ENCODE results near the gene FOSL2.

The FOSL2 gene

GRCh38 chr2:28394331-28394877 is 1.7 kb downstream of the FOSL2 start (continued):
- TF ChIP-seq ZNF398 (tag by site-specific recombination; IDR thresholded peaks at IDR 0.05): peak; percentile 25; the same call in 1 of the 2 replicates

DNA sequence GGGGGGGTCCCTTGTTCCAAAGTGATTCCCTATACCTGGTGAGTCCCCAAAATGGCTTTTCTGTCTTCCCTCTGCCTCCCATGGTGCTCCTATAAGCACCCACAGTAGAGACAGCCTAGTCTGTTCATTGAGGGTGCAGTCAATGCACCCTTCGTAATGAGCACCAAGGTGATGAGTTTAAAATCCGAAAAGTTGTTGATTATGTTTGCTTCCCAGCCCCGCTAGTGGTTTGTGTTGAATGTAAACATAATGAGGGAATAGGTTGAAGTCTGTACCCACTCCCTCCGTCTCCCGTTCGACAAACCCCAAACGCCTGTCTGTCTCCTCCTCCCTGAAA is 2.3 kb downstream of the FOSL2 start:
- H3K27ac ChIP-seq (ENCODE audit: extremely low read depth, low read depth, low read length): no peak overlapping the region; the same call in 1 of the 2 replicates

DNA sequence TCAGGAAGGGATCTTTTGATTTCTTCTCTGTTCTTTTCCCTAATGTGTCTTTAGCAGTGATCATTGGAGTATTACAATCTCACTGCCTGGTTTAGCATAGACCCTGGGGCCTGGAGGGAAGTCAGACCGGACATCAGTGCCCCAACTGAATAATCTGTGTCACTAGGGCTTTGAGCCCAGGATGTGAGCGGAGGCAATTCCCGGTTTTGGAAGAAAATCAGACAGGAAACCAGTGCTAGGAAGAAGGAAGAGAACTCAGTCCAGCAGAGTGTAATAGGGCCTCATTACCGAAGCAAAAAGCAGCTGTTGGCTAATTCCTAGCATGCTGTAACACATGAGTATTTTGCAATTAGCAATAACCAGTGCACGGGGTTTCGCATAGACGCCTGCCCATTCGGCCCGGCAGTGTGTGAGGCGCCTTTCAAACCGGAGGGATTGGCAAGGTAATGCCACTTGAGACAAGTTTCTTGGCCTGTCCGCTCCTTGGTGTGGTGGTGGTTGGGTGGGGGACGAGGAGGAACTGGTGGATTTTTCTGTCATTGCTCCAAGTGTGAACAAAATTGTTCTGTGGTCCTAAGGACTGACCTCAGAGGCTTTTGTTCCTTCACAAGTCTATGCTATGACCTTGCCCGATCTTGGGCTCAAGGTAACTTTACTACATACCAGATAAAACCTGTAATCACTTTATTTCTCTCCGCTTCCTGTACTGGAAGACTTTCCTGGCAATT is 2.8 kb downstream of the FOSL2 start:
- Histone ChIP-seq H3K4me3 (ENCODE audit: low read depth, low read length) (peak overlapping the region; percentile 84), H3K27ac (ENCODE audit: extremely low read depth, low read depth, low read length) (peak overlapping the region; percentile 34; the same call in 1 of the 2 replicates), H3K9me3 (ENCODE audit: control insufficient read depth, insufficient read depth, low read depth, low read length) (no peaks in the 10 kb centered on the region), H3K4me1 (ENCODE audit: control insufficient read depth, insufficient read depth, low read length) (peaks cover 23% of the 10 kb centered on the region), H3K36me3 (ENCODE audit: control insufficient read depth in 2 of 2, insufficient read depth in 1 of 2, low read length in 2 of 2) (no peaks in the 10 kb centered on the region)
- CTCF ChIA-PET: interaction anchor here (0.6 to 1.0 kb wide), 5 partner anchors 30 to 644 kb away, joined by 3 read pairs; partner anchors contain the start of gene BABAM2
- POLR2A ChIA-PET: interaction anchor here (0.7 kb wide), 1 partner anchor 243 kb away, joined by 8 read pairs; no protein-coding TSS in a partner anchor
- TF ChIP-seq ZBTB20 (tag by site-specific recombination; IDR thresholded peaks at IDR 0.05): 0 out of 2 replicates have a peak, but pooled peaks have one; percentile 14
- peak; percentile 83 for TF ChIP-seq ZNF335 (tag by site-specific recombination; conservative IDR thresholded peaks at IDR 0.05)
- TF ChIP-seq GLIS1 (tag by site-specific recombination; IDR thresholded peaks at IDR 0.05): no peak
- no peak for TF ChIP-seq ZNF610 (tag by site-specific recombination; IDR thresholded peaks at IDR 0.05; ENCODE audit: borderline replicate concordance)

More for the DNA sequence above, 2.3 kb downstream of the FOSL2 start:
- Histone ChIP-seq H3K4me1 (ENCODE audit: control insufficient read depth, insufficient read depth, low read length) (peaks cover 18% of the 10 kb centered on the region), H3K9me3 (ENCODE audit: control insufficient read depth, insufficient read depth, low read depth, low read length) (no peaks in the 10 kb centered on the region), H3K4me3 (ENCODE audit: low read depth, low read length) (peak overlapping the region; percentile 84), H3K36me3 (ENCODE audit: control insufficient read depth in 2 of 2, insufficient read depth in 1 of 2, low read length in 2 of 2) (no peaks in the 10 kb centered on the region)
- POLR2A ChIA-PET: no interaction called here
- TF ChIP-seq ZNF10 (tag by site-specific recombination; IDR thresholded peaks at IDR 0.05) (no peak), ZNF341 (tag by site-specific recombination; IDR thresholded peaks at IDR 0.05; ENCODE audit: low read depth) (peak; percentile 24; the same call in 1 of the 2 replicates)
- CTCF ChIA-PET: interaction anchor here (0.7 kb wide), 1 partner anchor 236 kb away, joined by 3 read pairs; no protein-coding TSS in a partner anchor

DNA sequence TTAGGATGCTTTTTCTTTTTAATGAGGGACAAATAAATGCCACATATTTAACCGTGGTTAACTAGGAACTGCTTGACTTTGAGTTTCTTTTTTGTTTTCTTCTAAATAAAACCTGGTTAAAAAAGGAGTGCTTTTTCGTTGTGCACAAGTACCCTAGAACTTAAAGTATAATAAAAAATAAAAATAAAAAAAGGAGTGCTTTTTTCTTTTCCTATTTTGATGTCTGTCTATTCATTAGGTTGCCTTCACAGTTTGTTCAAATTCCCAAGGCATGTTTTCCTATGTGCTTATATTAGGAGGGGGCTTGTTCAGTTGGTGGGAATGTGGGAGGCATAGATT is 4.4 kb downstream of the FOSL2 start:
- no peak overlapping the region for H3K4me3 ChIP-seq (ENCODE audit: low read depth, low read length)
- TF ChIP-seq ZNF169 (tag by site-specific recombination; IDR thresholded peaks at IDR 0.05): no peak
- no peak for TF ChIP-seq ZNF146 (tag by site-specific recombination; IDR thresholded peaks at IDR 0.05)
- TF ChIP-seq ZNF488 (tag by site-specific recombination; IDR thresholded peaks at IDR 0.05): no peak
- no peak for TF ChIP-seq ZNF585B (tag by site-specific recombination; IDR thresholded peaks at IDR 0.05)
- TF ChIP-seq ZNF48 (tag by site-specific recombination; IDR thresholded peaks at IDR 0.05): no peak
- no peak for TF ChIP-seq ZNF664 (tag by site-specific recombination; IDR thresholded peaks at IDR 0.05)
- no peak for TF ChIP-seq ZNF324 (tag by site-specific recombination; IDR thresholded peaks at IDR 0.05)
- TF ChIP-seq ZNF394 (tag by site-specific recombination; IDR thresholded peaks at IDR 0.05; ENCODE audit: borderline replicate concordance): no peak
- no peak for TF ChIP-seq PRDM6 (tag by site-specific recombination; IDR thresholded peaks at IDR 0.05)
- TF ChIP-seq ZFP37 (tag by site-specific recombination; IDR thresholded peaks at IDR 0.05): no peak
- no peak for TF ChIP-seq HOXD13 (CRISPR knock-in tag; IDR thresholded peaks at IDR 0.05; ENCODE audit: borderline replicate concordance)
- TF ChIP-seq ZFP69B (tag by site-specific recombination; IDR thresholded peaks at IDR 0.05): no peak
- TF ChIP-seq ZIC2 (tag by site-specific recombination; IDR thresholded peaks at IDR 0.05): no peak
- TF ChIP-seq ZNF37A (tag by site-specific recombination; IDR thresholded peaks at IDR 0.05): no peak
- no peak for TF ChIP-seq ZNF140 (tag by site-specific recombination; IDR thresholded peaks at IDR 0.05)
- TF ChIP-seq ZNF501 (tag by site-specific recombination; IDR thresholded peaks at IDR 0.05): no peak
- no peak for TF ChIP-seq MYNN (tag by site-specific recombination; IDR thresholded peaks at IDR 0.05; ENCODE audit: borderline replicate concordance)
- no peak for TF ChIP-seq ZBTB21 (tag by site-specific recombination; IDR thresholded peaks at IDR 0.05)
- no peak for TF ChIP-seq ZNF768 (tag by site-specific recombination; IDR thresholded peaks at IDR 0.05)
- TF ChIP-seq SETDB1 (IDR thresholded peaks at IDR 0.05; ENCODE audit: insufficient read length, low read length): no peak
- H3K27ac ChIP-seq (ENCODE audit: extremely low read depth, low read depth, low read length): no peak overlapping the region
- no peaks in the 10 kb centered on the region for H3K36me3 ChIP-seq (ENCODE audit: control insufficient read depth in 2 of 2, insufficient read depth in 1 of 2, low read length in 2 of 2)
- CTCF ChIA-PET: interaction anchor here (0.6 to 1.3 kb wide), 14 partner anchors 11 to 988 kb away, joined by 3 to 5 read pairs (median 4); partner anchors contain the start of gene PPM1G
- peaks cover 22% of the 10 kb centered on the region for H3K4me1 ChIP-seq (ENCODE audit: control insufficient read depth, insufficient read depth, low read length)
- no peaks in the 10 kb centered on the region for H3K9me3 ChIP-seq (ENCODE audit: control insufficient read depth, insufficient read depth, low read depth, low read length)
- POLR2A ChIA-PET: interaction anchor here (0.6 kb wide), 2 partner anchors 17 to 643 kb away, joined by 3 read pairs; no protein-coding TSS in a partner anchor

All from HEK293 (cell line).